GM12801 (cell line): Measurements from ENCODE around the gene RFX3.

Source experiments
- CTCF ChIP-seq: IDR thresholded peaks from one replicate; pipeline ENCODE4 v1.5.1; 2011; ENCODE audit warnings: control low read depth; ENCODE audit not compliant: insufficient read length; ENCODE audit errors: extremely low read depth

Gene RFX3

DNA sequence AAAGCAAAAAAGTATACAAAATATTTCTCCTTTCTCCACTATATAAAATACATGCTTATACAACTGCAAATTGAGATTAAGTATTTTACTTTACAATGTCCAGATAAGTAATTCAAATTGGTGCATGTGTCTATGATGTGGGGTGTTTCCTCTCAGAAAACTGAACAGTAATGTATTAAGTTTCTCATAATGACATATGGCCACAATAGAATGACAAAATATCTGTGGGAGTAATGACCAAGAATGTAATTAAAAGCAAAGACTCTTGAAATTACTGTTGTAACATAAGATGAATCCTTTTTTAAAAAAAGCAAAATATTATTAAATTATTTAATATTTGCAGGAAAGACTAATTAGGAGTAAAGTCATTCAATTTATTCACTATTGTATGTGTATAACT is 155.1 kb downstream of the RFX3 start:
- no peak for TF ChIP-seq CTCF

DNA sequence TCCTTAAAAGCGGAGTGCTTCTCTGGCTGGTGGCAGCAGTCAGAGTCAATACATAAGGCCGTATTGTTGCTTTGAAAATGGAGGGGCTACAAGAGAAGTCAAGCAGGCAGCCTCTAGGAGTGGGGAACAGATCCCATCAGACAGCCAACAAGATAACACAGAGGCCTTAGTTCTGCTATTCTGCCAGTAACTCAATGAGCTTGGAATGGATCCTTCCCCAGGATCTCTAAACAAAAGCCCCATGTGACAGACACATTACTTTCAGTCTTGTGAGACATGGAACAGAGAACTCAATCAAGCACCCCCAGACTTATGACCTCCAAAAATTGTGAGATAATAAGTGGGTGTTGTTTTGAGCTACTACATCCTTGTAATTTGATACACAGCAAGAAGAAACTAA is 158.6 kb downstream of the RFX3 start:
- TF ChIP-seq CTCF = no peak

DNA sequence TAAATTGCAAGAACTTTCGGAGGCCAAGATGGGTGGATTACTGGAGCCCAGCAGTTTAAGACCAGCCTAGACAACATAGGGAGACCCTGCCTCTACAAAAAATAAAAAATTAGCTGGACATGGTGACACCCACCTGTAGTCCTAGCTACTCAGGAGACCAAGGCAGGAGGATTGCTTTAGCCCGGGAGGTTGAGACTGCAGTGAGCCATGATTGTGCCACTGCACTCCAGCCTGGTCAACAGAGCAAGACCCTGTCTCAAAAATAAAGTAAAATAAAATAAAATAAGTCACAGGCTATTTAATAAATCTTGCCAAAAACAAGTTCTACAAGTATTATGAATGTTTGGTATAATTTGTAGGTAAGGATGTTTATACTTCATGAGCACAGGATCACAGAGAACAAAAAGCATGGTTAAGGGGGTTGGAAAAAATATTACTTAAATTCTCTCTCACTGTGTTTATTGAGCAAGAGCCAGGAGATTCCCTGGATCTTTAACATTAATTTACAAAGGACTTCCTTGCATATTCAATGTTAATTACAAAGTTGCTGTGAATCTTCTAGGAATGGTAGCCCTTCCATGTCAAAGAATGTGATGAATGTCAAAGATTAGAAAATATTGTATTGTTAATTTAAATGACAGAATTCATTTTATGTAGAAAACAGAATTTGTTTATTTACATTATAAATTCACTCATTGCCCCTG is 164.0 kb downstream of the RFX3 start:
- TF ChIP-seq CTCF = no peak

DNA sequence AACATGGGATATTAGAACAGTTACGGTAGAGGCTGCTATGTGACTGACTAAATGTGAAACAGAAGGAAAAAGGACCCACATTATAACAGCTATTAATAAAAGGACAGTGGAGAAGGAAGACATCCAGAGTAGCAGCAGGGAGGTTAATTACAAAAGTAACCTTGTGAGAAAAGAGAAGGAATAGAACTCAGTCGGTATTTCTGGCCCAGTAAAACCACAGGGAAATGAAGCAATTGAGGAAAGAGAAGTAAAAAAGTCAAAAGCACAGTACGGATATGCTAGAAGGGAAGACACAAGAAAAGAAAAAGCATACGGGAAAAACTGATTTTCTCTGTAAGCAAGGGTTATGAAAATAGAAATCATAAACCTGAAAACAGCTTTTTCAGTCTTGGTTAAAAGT is 164.7 kb downstream of the RFX3 start:
- TF ChIP-seq CTCF = no peak

DNA sequence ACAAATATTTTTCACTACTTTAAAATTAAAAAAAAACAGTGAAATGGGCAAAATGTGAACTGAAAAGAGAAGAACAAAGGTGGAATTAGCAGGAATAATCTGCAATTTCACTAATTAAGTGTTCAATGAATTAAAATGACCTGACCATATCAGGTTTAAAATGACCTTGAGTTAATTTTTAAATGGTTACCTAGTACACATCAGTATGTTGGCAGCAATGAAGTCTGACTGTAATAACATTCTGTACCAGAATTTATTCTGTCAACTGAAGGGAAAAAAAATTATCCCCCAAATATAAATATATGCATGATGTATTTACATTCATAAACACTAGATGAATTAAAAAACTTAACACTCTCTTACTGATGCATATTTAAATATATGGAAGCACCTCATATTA is 165.6 kb downstream of the RFX3 start:
- TF ChIP-seq CTCF = no peak

DNA sequence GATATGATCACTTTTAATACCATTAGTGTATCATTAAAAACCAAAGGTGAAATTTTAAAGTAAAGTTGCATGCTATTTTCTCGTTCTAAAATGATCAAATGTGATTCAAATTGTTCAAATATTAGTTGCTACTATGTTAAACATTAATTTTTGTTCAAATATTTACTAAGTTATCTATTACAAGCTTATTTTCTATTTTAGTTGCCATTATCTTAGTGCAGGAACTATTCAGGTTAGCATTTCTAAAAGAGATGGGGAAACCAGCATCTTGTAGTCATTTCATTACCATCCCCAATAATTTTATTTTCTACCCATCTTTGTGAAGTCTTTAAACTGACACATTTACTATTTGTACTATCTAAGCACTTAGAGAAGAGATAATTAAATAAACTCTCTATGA is 166.0 kb downstream of the RFX3 start:
- TF ChIP-seq CTCF = no peak

- TF ChIP-seq CTCF = no peak
These were observed 166.6 kb downstream of the RFX3 start for GRCh38 chr9:3359048-3359692.
